Measurements from ENCODE around the gene TSPAN18.

DNA sequence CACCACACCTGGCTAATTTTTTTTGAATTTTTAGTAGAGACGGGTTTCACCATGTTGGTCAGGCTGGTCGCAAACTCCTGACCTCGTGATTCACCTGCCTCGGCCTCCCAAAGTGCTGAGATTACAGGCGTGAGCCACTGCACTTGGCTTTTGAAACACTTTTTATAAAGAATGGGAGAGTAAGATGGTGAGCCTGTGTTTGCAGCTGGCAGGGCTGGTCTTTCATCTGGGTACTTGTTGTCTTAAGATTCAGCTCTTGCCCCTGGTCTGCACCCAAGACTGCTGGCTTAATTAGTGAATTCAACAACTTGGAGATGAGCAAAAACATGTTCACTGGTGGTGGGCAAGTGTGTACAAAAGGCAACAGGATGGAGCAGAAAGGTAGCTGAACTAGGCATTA, 4.0 kb downstream of the TSPAN18 start:
- no peak for TF ChIP-seq EZH2phosphoT487 (IDR thresholded peaks at IDR 0.05; ENCODE audit: insufficient read depth, low read depth)
- no peak for TF ChIP-seq EZH2 (IDR thresholded peaks at IDR 0.05; ENCODE audit: insufficient read depth, poor library complexity, severe bottlenecking)

Measured in GM23248 (cell line).